Natural killer cell (primary cell): ENCODE data around the gene CHST8. TPM values are rescaled to one million over a fixed set of nuclear protein-coding genes. Genes with fewer than 3 reads are reported as not detected.
A peak's percentile ranks its signal among the peaks of the same experiment; 100 is the strongest.

Experiments used
- ATAC-seq, 3 donors: fragments of 150-1000 bp in 2 of 3; fragments of 200-7000 bp in 1 of 3; cut with Tn5 transposase; 1 replicate in 1 of 3; 2 replicates in 2 of 3; pipeline ENCODE4 v1.10.0; 2021; ENCODE audit warnings: mild to moderate bottlenecking in 2 of 3, moderate library complexity in 2 of 3
- DNase-seq, 2 donors: peaks; one replicate each; pipeline versions ENCODE4 v3.0.0 to v3.0.0-alpha.2; 2013 to 2021; ENCODE audit warnings: mixed read lengths in 1 of 2
- H3K27ac ChIP-seq: one replicate; pipeline ENCODE4 v1.5.1; 2013; ENCODE audit warnings: mild to moderate bottlenecking, low read length
- H3K27me3 ChIP-seq: one replicate; pipeline ENCODE4 v1.6.1; 2013; ENCODE audit warnings: low read length; ENCODE audit not compliant: control insufficient read depth, insufficient read depth
- H3K36me3 ChIP-seq: one replicate; pipeline ENCODE4 v1.6.1; 2013; ENCODE audit warnings: low read length; ENCODE audit not compliant: control insufficient read depth, insufficient read depth
- H3K4me1 ChIP-seq: one replicate; pipeline ENCODE4 v1.6.1; 2013; ENCODE audit warnings: low read length; ENCODE audit not compliant: control insufficient read depth, insufficient read depth
- H3K4me3 ChIP-seq: one replicate; pipeline ENCODE4 v1.5.1; 2013; ENCODE audit warnings: low read length
- H3K9me3 ChIP-seq: one replicate; pipeline ENCODE4 v1.6.1; 2013; ENCODE audit warnings: low read length; ENCODE audit not compliant: control insufficient read depth, insufficient read depth
- H3K27ac Mint-ChIP-seq, 2 donors: one replicate each; pipeline ENCODE4 v1.8.0; 2022; ENCODE audit warnings: mild to moderate bottlenecking in 2 of 2, mixed read lengths in 2 of 2, moderate library complexity in 1 of 2
- H3K27me3 Mint-ChIP-seq, 2 donors: one replicate each; pipeline ENCODE4 v1.8.0; 2022; ENCODE audit warnings: low read depth in 2 of 2, mixed read lengths in 2 of 2
- H3K36me3 Mint-ChIP-seq: one replicate; pipeline ENCODE4 v1.8.0; 2022; ENCODE audit warnings: mixed read lengths
- H3K4me1 Mint-ChIP-seq, 2 donors: one replicate each; pipeline ENCODE4 v1.8.0; 2022; ENCODE audit warnings: mixed read lengths in 2 of 2
- H3K4me3 Mint-ChIP-seq: one replicate; pipeline ENCODE4 v1.8.0; 2022; ENCODE audit warnings: mild to moderate bottlenecking, moderate library complexity, mixed read lengths
- H3K9me3 Mint-ChIP-seq, 2 donors: one replicate each; pipeline ENCODE4 v1.8.0; 2022; ENCODE audit warnings: mixed read lengths in 2 of 2
- CTCF ChIP-seq: fragments of 200-600 bp; IDR thresholded peaks from one replicate; pipeline ENCODE4 v1.8.0; 2022; ENCODE audit warnings: antibody characterized with exemption
- WGBS: methylation state at CpG from one replicate; pipeline ENCODE4 v1.1.7; 2013; ENCODE audit warnings: missing lambda C conversion rate; ENCODE audit not compliant: insufficient coverage; 5-methylcytosine and 5-hydroxymethylcytosine counted together
- intact Hi-C: fragments of 100-400 bp; cut with micrococcal nuclease; formaldehyde crosslinking; loops from one replicate; pipeline ENCODE4 v1.14.2; 2022
- total RNA-seq, 4 donors: library from RNA; stranded (reverse); fragments of 120-200 nt in 1 of 4; gene quantifications; one replicate each; pipeline versions ENCODE4 v1.2.3 to v1.2.4, GENCODE V29; 2013 to 2022

Gene CHST8
- total RNA-seq, 3 donors from 2014 or later (not counting 1 experiment from before 2014, with no cell fraction given), result not detected

DNA sequence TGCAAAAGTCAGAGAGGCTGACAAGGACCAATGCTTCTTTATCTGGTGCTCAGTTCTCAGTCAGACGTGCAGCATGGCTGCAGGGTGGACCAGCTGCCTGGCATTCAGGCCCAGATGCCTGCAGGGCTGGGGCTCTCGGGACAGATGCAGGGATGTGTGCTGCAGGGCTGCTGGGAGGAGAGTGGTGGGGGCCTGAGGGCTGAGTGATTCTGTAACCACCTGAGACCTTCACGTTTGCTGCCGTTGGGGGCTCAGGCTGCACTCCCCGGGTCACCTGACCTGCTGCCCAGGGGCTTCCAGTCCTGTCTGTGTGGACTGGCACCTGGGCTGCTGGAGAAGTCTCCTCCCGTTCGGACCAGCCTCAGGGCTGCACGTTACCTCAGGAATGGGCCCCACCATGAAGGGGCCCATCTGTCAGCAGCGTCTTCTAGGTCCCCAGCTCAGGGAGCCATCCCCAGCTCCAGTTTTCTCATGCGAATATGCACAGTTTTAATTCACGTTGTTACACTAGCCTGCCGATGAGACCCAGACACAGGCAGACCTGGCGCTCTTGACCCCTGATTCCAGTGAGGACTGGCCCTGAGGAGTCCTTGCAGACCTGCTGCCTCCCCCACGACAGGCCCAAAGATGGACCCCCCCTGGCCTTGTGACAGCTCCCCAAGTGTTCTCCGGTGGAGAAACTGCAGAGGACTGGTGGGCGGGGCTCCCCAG is 191.8 kb downstream of the CHST8 start:
- H3K9me3 Mint-ChIP-seq, result no peaks in the 10 kb centered on the region
- no peak overlapping the region for H3K27ac Mint-ChIP-seq
- 88% methylated on average over 16 of the region's 16 CpGs for WGBS

DNA sequence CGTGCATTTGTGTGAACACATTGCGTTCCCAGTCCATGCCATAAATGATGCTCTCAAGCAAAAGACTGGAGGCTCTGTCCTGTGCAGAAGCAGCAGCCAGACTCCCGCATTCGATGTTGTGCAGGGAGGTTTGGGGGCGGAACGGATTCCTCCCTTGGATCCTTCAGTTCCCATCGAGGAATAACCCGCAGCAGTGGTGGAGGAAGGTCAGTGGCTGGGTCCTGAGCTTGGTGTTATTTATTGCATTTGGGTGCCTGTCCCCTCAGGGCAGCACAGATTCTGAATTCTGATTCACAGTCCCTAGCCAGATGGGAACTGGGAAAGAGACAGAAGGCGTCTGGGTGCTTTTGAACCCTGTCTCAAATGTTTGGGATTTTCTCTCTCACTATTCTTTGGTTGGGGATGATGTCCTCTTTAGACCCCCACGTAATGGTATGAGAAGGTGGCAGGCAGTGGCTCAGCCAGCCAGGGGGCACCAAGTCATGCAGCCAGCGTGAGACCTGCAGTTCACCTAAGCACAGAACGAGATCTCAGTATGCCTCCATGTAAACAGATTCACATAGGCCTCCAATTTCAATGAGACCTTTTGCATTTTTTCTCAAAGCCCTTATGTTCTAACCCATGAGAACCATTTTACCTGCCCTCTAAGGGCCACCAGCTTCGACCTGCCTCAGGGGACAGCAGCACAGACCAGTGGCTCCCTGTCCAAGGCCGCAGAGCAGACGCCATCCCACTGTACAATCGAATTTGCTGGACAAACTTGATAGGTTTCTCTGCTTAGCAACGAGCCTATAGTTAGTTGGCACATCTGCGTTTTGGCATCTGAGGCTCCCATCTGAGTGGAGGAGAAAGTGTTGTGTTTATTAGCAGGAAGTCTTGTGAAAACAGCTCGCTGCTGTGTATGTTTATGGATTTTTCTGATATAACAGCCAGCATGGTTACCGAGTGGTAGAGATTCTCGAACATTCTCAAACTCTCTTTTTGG is 192.7 kb downstream of the CHST8 start:
- Histone ChIP-seq H3K9me3 (no peaks in the 10 kb centered on the region), H3K4me1 (peaks cover 13% of the 10 kb centered on the region), H3K27me3 (no peaks in the 10 kb centered on the region), H3K36me3 (no peaks in the 10 kb centered on the region), H3K27ac (no peak overlapping the region), H3K4me3 (no peak overlapping the region)
- no peaks in the 10 kb centered on the region for H3K9me3 Mint-ChIP-seq
- ATAC-seq, result no peak
- no peaks in the 10 kb centered on the region for H3K36me3 Mint-ChIP-seq
- DNase-seq, result no peak
- intact Hi-C loops, result no loop called here
- no peak overlapping the region for H3K27ac Mint-ChIP-seq
- TF ChIP-seq CTCF, result no peak
- no peak overlapping the region for H3K4me3 Mint-ChIP-seq
- WGBS, result 90% methylated on average over 21 of the region's 21 CpGs
- H3K27me3 Mint-ChIP-seq, result peaks cover 0 to 3% of the 10 kb centered on the region in 2 donors
- H3K4me1 Mint-ChIP-seq, result peaks cover 0 to 4% of the 10 kb centered on the region in 2 donors

More for the DNA sequence above, 191.8 kb downstream of the CHST8 start:
- Mint-ChIP-seq H3K27me3 (no peaks in the 10 kb centered on the region), H3K4me3 (no peak overlapping the region), H3K4me1 (no peaks in the 10 kb centered on the region), H3K36me3 (no peaks in the 10 kb centered on the region)
- no peak for DNase-seq
- TF ChIP-seq CTCF, result no peak
- Histone ChIP-seq H3K36me3 (no peaks in the 10 kb centered on the region), H3K27ac (no peak overlapping the region), H3K4me3 (no peak overlapping the region), H3K9me3 (no peaks in the 10 kb centered on the region), H3K27me3 (no peaks in the 10 kb centered on the region), H3K4me1 (peaks cover 6% of the 10 kb centered on the region)
- ATAC-seq, result no peak
- intact Hi-C loops, result no loop called here

- H3K27ac ChIP-seq, result no peak overlapping the region
Measured at GRCh38 chr19:33815380-33816340, 193.9 kb downstream of the CHST8 start.

More at GRCh38 chr19:33815380-33816340, 193.9 kb downstream of the CHST8 start:
- Histone ChIP-seq H3K4me3 (no peak overlapping the region), H3K9me3 (no peaks in the 10 kb centered on the region), H3K36me3 (no peaks in the 10 kb centered on the region), H3K27me3 (peaks cover 3% of the 10 kb centered on the region), H3K4me1 (peaks cover 25% of the 10 kb centered on the region)
- Mint-ChIP-seq H3K27ac (no peak overlapping the region), H3K4me3 (no peak overlapping the region), H3K4me1 (peaks cover 0 to 12% of the 10 kb centered on the region in 2 donors), H3K27me3 (peaks cover 0 to 4% of the 10 kb centered on the region in 2 donors), H3K36me3 (no peaks in the 10 kb centered on the region), H3K9me3 (no peaks in the 10 kb centered on the region)
- DNase-seq (peak in 1 of 2 donors; percentile 6), ATAC-seq (no peak)
- no peak for TF ChIP-seq CTCF
- 77% methylated on average over 14 of the region's 15 CpGs for WGBS
- intact Hi-C loops, result no loop called here
